ENCODE measurements around the gene LAMA2. TPM values are rescaled to one million over a fixed set of nuclear protein-coding genes. Genes with fewer than 3 reads are reported as not detected.

Gene LAMA2
- polyA plus RNA-seq, 1 of the 3 experiments (the other 2 are of a cell fraction), result 0.92 TPM

GRCh38 chr6:129194306-129194941 is 311.5 kb downstream of the LAMA2 start:
- no peaks in the 10 kb centered on the region for H3K79me2 ChIP-seq (ENCODE audit: insufficient read depth)
- H3K9me3 ChIP-seq, result no peaks in the 10 kb centered on the region
- POLR2A ChIA-PET, result no interaction called here
- H3K27ac ChIP-seq (ENCODE audit: low read depth in 2 of 2, low read length in 1 of 2), result no peak overlapping the region
- no peaks in the 10 kb centered on the region; the same call in 1 of the 2 replicates for H3K9me2 ChIP-seq
- H3K4me2 ChIP-seq, result no peak overlapping the region
- no peak for DNase-seq
- H3K4me1 ChIP-seq (ENCODE audit: control insufficient read depth in 1 of 2, insufficient read depth in 2 of 2, low read depth in 1 of 2, low read length in 1 of 2), result no peaks in the 10 kb centered on the region; a peak in 1 of 4 replicates
- no peaks in the 10 kb centered on the region for H3K36me3 ChIP-seq (replicated peaks in 1 of 2; ENCODE audit: control insufficient read depth in 1 of 2, insufficient read depth in 2 of 2, low read length in 1 of 2)
- TF ChIP-seq RFX5 (IDR thresholded peaks at IDR 0.05; ENCODE audit: low read length) (no peak), CTCF (IDR thresholded peaks at IDR 0.05) (no peak), RCOR1 (IDR thresholded peaks at IDR 0.05; ENCODE audit: low read length) (no peak), EP300 (IDR thresholded peaks at IDR 0.05; ENCODE audit: borderline replicate concordance in 1 of 2, low read depth in 1 of 2, low read length in 1 of 2) (no peak), YY1 (IDR thresholded peaks at IDR 0.05; ENCODE audit: low read depth) (no peak), MXI1 (IDR thresholded peaks at IDR 0.05; ENCODE audit: low read depth, low read length) (no peak), RAD21 (IDR thresholded peaks at IDR 0.05; ENCODE audit: low read length) (no peak), NRF1 (IDR thresholded peaks at IDR 0.05; ENCODE audit: low read depth, low read length) (no peak), MAX (IDR thresholded peaks at IDR 0.05; ENCODE audit: low read depth) (no peak), FOSL2 (IDR thresholded peaks at IDR 0.05; ENCODE audit: borderline replicate concordance, low read depth) (no peak), ZBTB33 (IDR thresholded peaks at IDR 0.05; ENCODE audit: borderline replicate concordance, low read depth) (no peak), MEF2A (IDR thresholded peaks at IDR 0.05; ENCODE audit: borderline replicate concordance, low read depth) (no peak), FOXM1 (IDR thresholded peaks at IDR 0.05; ENCODE audit: low read depth) (no peak), USF1 (IDR thresholded peaks at IDR 0.05; ENCODE audit: borderline replicate concordance, low read depth) (no peak), POLR2AphosphoS5 (IDR thresholded peaks at IDR 0.05; ENCODE audit: low read depth, low read length) (no peak), REST (IDR thresholded peaks at IDR 0.05; ENCODE audit: low read depth, low read length) (no peak)
- H4K20me1 ChIP-seq (ENCODE audit: insufficient read depth), result no peaks in the 10 kb centered on the region
- H3K4me3 ChIP-seq (ENCODE audit: low read depth in 2 of 2, low read length in 1 of 2), result no peak overlapping the region
- no peak overlapping the region for H3K9ac ChIP-seq
- WGBS (ENCODE audit: low lambda C conversion rate), result 48% methylated on average over 7 of the region's 7 CpGs
- no peaks in the 10 kb centered on the region for H3F3A ChIP-seq (replicated peaks; ENCODE audit: insufficient read depth)
- no peak overlapping the region for H2AFZ ChIP-seq (ENCODE audit: low read depth)
- CTCF ChIA-PET, result interaction anchor here (0.7 kb wide), 1 partner anchor 700 kb away, joined by 4 read pairs; no protein-coding TSS in a partner anchor
- H3K27me3 ChIP-seq (ENCODE audit: insufficient read depth), result no peaks in the 10 kb centered on the region

Data from SK-N-SH (cell line).